ENCODE measurements around the gene KRT74. TPM values are rescaled to one million over a fixed set of nuclear protein-coding genes. Genes with fewer than 3 reads are reported as not detected.

Gene KRT74
- total RNA-seq, 1 experiment from 2014 or later: not detected

- Histone ChIP-seq H3K9me3 (replicated peaks) (no peaks in the 10 kb centered on the region), H3K27ac (no peak overlapping the region), H3K4me3 (no peak overlapping the region), H3K27me3 (replicated peaks) (peaks cover 25% of the 10 kb centered on the region), H3K4me1 (replicated peaks) (no peaks in the 10 kb centered on the region), H3K36me3 (no peaks in the 10 kb centered on the region)
- no peak for DNase-seq (ENCODE audit: low read depth in 1 of 2, low spot score in 2 of 2)
Measured at GRCh38 chr12:52552055-52552454, 21.6 kb downstream of the KRT74 start.

- H3K9me3 ChIP-seq (replicated peaks): no peaks in the 10 kb centered on the region
- H3K27ac ChIP-seq: no peak overlapping the region
- DNase-seq (ENCODE audit: low read depth in 1 of 2, low spot score in 2 of 2): no peak
- H3K4me1 ChIP-seq (replicated peaks): no peaks in the 10 kb centered on the region
- peaks cover 21% of the 10 kb centered on the region for H3K27me3 ChIP-seq (replicated peaks)
- no peak overlapping the region for H3K4me3 ChIP-seq
- H3K36me3 ChIP-seq: no peaks in the 10 kb centered on the region
Measured at GRCh38 chr12:52551216-52551865, 22.3 kb downstream of the KRT74 start.

- no peak for DNase-seq (ENCODE audit: low read depth in 1 of 2, low spot score in 2 of 2)
- Histone ChIP-seq H3K4me1 (replicated peaks) (no peaks in the 10 kb centered on the region), H3K4me3 (no peak overlapping the region), H3K9me3 (replicated peaks) (no peaks in the 10 kb centered on the region), H3K27ac (no peak overlapping the region), H3K36me3 (no peaks in the 10 kb centered on the region), H3K27me3 (replicated peaks) (peaks cover 9% of the 10 kb centered on the region; the same call in 1 of the 2 replicates)
Measured at GRCh38 chr12:52546126-52546525, 27.5 kb downstream of the KRT74 start.

- Histone ChIP-seq H3K4me3 (no peak overlapping the region), H3K4me1 (replicated peaks) (peaks cover 3% of the 10 kb centered on the region), H3K27ac (no peak overlapping the region), H3K9me3 (replicated peaks) (no peaks in the 10 kb centered on the region), H3K36me3 (no peaks in the 10 kb centered on the region), H3K27me3 (replicated peaks) (no peaks in the 10 kb centered on the region)
- DNase-seq (ENCODE audit: low read depth in 1 of 2, low spot score in 2 of 2): no peak
Measured at GRCh38 chr12:52543985-52544883, 29.4 kb downstream of the KRT74 start.

GRCh38 chr12:52542785-52543318, 30.8 kb downstream of the KRT74 start:
- Histone ChIP-seq H3K36me3 (no peaks in the 10 kb centered on the region), H3K27ac (no peak overlapping the region), H3K4me1 (replicated peaks) (peaks cover 14% of the 10 kb centered on the region), H3K4me3 (no peak overlapping the region), H3K9me3 (replicated peaks) (no peaks in the 10 kb centered on the region), H3K27me3 (replicated peaks) (no peaks in the 10 kb centered on the region)
- DNase-seq (ENCODE audit: low read depth in 1 of 2, low spot score in 2 of 2): no peak

GRCh38 chr12:52542157-52542556, 31.5 kb downstream of the KRT74 start:
- no peaks in the 10 kb centered on the region for H3K9me3 ChIP-seq (replicated peaks)
- no peak overlapping the region for H3K4me3 ChIP-seq
- no peak overlapping the region for H3K27ac ChIP-seq
- H3K36me3 ChIP-seq: no peaks in the 10 kb centered on the region
- DNase-seq (ENCODE audit: low read depth in 1 of 2, low spot score in 2 of 2): no peak
- H3K27me3 ChIP-seq (replicated peaks): no peaks in the 10 kb centered on the region
- H3K4me1 ChIP-seq (replicated peaks): peaks cover 14% of the 10 kb centered on the region

- H3K36me3 ChIP-seq: no peaks in the 10 kb centered on the region
- no peak for DNase-seq (ENCODE audit: low read depth in 1 of 2, low spot score in 2 of 2)
Measured at GRCh38 chr12:52541709-52542108, 31.9 kb downstream of the KRT74 start.

GRCh38 chr12:52540531-52540930, 33.1 kb downstream of the KRT74 start:
- DNase-seq (ENCODE audit: low read depth in 1 of 2, low spot score in 2 of 2): no peak
- Histone ChIP-seq H3K27me3 (replicated peaks) (0 out of 2 replicates have a peak, but pooled peaks cover 7% of the 10 kb centered on the region), H3K9me3 (replicated peaks) (no peaks in the 10 kb centered on the region), H3K4me1 (replicated peaks) (peaks cover 14% of the 10 kb centered on the region), H3K27ac (no peak overlapping the region), H3K36me3 (no peaks in the 10 kb centered on the region), H3K4me3 (no peak overlapping the region)

More at GRCh38 chr12:52541709-52542108, 31.9 kb downstream of the KRT74 start:
- Histone ChIP-seq H3K4me1 (replicated peaks) (peaks cover 14% of the 10 kb centered on the region), H3K27me3 (replicated peaks) (no peaks in the 10 kb centered on the region), H3K4me3 (no peak overlapping the region), H3K27ac (no peak overlapping the region), H3K9me3 (replicated peaks) (no peaks in the 10 kb centered on the region)

- Histone ChIP-seq H3K27ac (no peak overlapping the region), H3K4me3 (no peak overlapping the region), H3K27me3 (replicated peaks) (0 out of 2 replicates have a peak, but pooled peaks cover 7% of the 10 kb centered on the region), H3K9me3 (replicated peaks) (no peaks in the 10 kb centered on the region), H3K4me1 (replicated peaks) (peaks cover 14% of the 10 kb centered on the region), H3K36me3 (no peaks in the 10 kb centered on the region)
- no peak for DNase-seq (ENCODE audit: low read depth in 1 of 2, low spot score in 2 of 2)
Measured at GRCh38 chr12:52539821-52540173, 33.8 kb downstream of the KRT74 start.

GRCh38 chr12:52539083-52539820, 34.4 kb downstream of the KRT74 start:
- H3K9me3 ChIP-seq (replicated peaks): no peaks in the 10 kb centered on the region
- H3K27ac ChIP-seq: no peak overlapping the region
- peaks cover 14% of the 10 kb centered on the region for H3K4me1 ChIP-seq (replicated peaks)
- peak in 1 of 2 experiments; percentile 62 for DNase-seq (ENCODE audit: low read depth in 1 of 2, low spot score in 2 of 2)
- 0 out of 2 replicates have a peak, but pooled peaks cover 7% of the 10 kb centered on the region for H3K27me3 ChIP-seq (replicated peaks)
- H3K36me3 ChIP-seq: no peaks in the 10 kb centered on the region
- no peak overlapping the region for H3K4me3 ChIP-seq

- no peak for DNase-seq (ENCODE audit: low read depth in 1 of 2, low spot score in 2 of 2)
- H3K4me1 ChIP-seq (replicated peaks): peaks cover 14% of the 10 kb centered on the region
- H3K27ac ChIP-seq: no peak overlapping the region
- no peaks in the 10 kb centered on the region for H3K36me3 ChIP-seq
- H3K9me3 ChIP-seq (replicated peaks): no peaks in the 10 kb centered on the region
- 0 out of 2 replicates have a peak, but pooled peaks cover 7% of the 10 kb centered on the region for H3K27me3 ChIP-seq (replicated peaks)
- no peak overlapping the region for H3K4me3 ChIP-seq
Measured at GRCh38 chr12:52537101-52537500, 36.5 kb downstream of the KRT74 start.

- Histone ChIP-seq H3K9me3 (replicated peaks) (no peaks in the 10 kb centered on the region), H3K27me3 (replicated peaks) (0 out of 2 replicates have a peak, but pooled peaks cover 7% of the 10 kb centered on the region)
- no peak for DNase-seq (ENCODE audit: low read depth in 1 of 2, low spot score in 2 of 2)
Measured at GRCh38 chr12:52535574-52535973, 38.1 kb downstream of the KRT74 start.

GRCh38 chr12:52534482-52534881, 39.2 kb downstream of the KRT74 start:
- Histone ChIP-seq H3K9me3 (replicated peaks) (no peaks in the 10 kb centered on the region), H3K4me3 (no peak overlapping the region), H3K4me1 (replicated peaks) (peaks cover 13% of the 10 kb centered on the region), H3K27ac (no peak overlapping the region), H3K36me3 (no peaks in the 10 kb centered on the region), H3K27me3 (replicated peaks) (0 out of 2 replicates have a peak, but pooled peaks cover 14% of the 10 kb centered on the region)
- DNase-seq (ENCODE audit: low read depth in 1 of 2, low spot score in 2 of 2): no peak

More at GRCh38 chr12:52535574-52535973, 38.1 kb downstream of the KRT74 start:
- H3K4me1 ChIP-seq (replicated peaks): peaks cover 14% of the 10 kb centered on the region
- no peak overlapping the region for H3K4me3 ChIP-seq
- no peaks in the 10 kb centered on the region for H3K36me3 ChIP-seq
- H3K27ac ChIP-seq: no peak overlapping the region

Data from SJSA1 (cell line).